ENCODE measurements around the gene PCYOX1L. TPM values are rescaled to one million over a fixed set of nuclear protein-coding genes. Genes with fewer than 3 reads are reported as not detected.

The PCYOX1L gene, protein sequence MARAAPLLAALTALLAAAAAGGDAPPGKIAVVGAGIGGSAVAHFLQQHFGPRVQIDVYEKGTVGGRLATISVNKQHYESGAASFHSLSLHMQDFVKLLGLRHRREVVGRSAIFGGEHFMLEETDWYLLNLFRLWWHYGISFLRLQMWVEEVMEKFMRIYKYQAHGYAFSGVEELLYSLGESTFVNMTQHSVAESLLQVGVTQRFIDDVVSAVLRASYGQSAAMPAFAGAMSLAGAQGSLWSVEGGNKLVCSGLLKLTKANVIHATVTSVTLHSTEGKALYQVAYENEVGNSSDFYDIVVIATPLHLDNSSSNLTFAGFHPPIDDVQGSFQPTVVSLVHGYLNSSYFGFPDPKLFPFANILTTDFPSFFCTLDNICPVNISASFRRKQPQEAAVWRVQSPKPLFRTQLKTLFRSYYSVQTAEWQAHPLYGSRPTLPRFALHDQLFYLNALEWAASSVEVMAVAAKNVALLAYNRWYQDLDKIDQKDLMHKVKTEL
- 1 to 10 TPM in 3 of 4 donors, under 1 TPM in 1; 0.75 to 5.4 (median 2.8) TPM for total RNA-seq

GRCh38 chr5:149357370-149358293, at the start of gene PCYOX1L:
PCYOX1L (plus strand) TSS chr5:149358046; CDS start chr5:149358069, 23 bp downstream.
- intact Hi-C loops (cut with DNase I; ENCODE audit: low total_unique reads), result no loop called here
- Histone ChIP-seq H3K9me3 (no peaks in the 10 kb centered on the region), H3K4me1 (peaks cover 8 to 18% (median 11%) of the 10 kb centered on the region in 4 donors), H3K27ac (peak within 1 kb of the TSS; percentile 59 to 83 (median 75)), H3K36me3 (peaks cover 0 to 8% (median 0%) of the 10 kb centered on the region in 4 donors), H3K27me3 (no peaks in the 10 kb centered on the region), H3K4me3 (peak within 1 kb of the TSS; percentile 49 to 72 (median 60))
- DNase-seq, result peak; percentile 96
- TF ChIP-seq POLR2AphosphoS5 (IDR thresholded peaks at IDR 0.05), result no peak
- TF ChIP-seq EP300 (IDR thresholded peaks at IDR 0.05; ENCODE audit: low read depth), result no peak
- in situ Hi-C loops (cut with MboI; ENCODE audit: low pct_ligation_motif_present in 1 of 4, low pct_unique_long_range_greater_than_20kb in 1 of 4, low sequenced_read_pairs in 3 of 4), result no loop called here
- 3 to 17% methylated on average over 3 to 48 of the region's 61 CpGs for WGBS, 2 donors (ENCODE audit: low coverage in 1 of 2)

DNA sequence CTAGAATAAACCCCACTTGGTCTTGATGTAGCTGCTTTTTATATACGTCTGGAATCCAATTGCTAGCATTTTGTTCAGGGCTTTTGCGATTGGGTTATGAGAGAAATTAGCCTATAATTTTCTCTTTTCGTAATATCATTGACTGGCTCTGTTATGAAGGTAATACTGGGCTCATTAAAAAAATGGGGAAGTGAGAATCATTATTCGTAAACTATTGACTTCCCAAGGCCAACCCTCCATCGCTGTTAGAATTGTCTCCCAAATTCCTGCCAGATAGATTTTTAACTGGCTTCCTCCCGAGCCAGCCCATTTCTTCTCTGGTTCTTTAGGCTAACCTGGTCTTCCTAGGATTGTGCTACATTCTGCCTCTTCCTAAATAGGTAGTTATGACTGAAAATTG, 48.5 kb upstream of the PCYOX1L start:
- no peak for TF ChIP-seq POLR2A (IDR thresholded peaks at IDR 0.05)
- no peak for TF ChIP-seq EP300 (IDR thresholded peaks at IDR 0.05; ENCODE audit: low read depth)
- in situ Hi-C loops (cut with MboI; ENCODE audit: low pct_ligation_motif_present in 1 of 4, low pct_unique_long_range_greater_than_20kb in 1 of 4, low sequenced_read_pairs in 3 of 4), result no loop called here
- intact Hi-C loops (cut with DNase I; ENCODE audit: low total_unique reads), result no loop called here
- 76 to 82% methylated on average over 5 to 6 of the region's 6 CpGs for WGBS, 2 donors (ENCODE audit: low coverage in 1 of 2)
- no peak overlapping the region for H3K4me3 ChIP-seq
- H3K36me3 ChIP-seq, result no peaks in the 10 kb centered on the region
- H3K4me1 ChIP-seq, result no peaks in the 10 kb centered on the region
- DNase-seq, result no peak
- no peaks in the 10 kb centered on the region for H3K27me3 ChIP-seq
- no peaks in the 10 kb centered on the region for H3K9me3 ChIP-seq
- H3K27ac ChIP-seq, result no peak overlapping the region

DNA sequence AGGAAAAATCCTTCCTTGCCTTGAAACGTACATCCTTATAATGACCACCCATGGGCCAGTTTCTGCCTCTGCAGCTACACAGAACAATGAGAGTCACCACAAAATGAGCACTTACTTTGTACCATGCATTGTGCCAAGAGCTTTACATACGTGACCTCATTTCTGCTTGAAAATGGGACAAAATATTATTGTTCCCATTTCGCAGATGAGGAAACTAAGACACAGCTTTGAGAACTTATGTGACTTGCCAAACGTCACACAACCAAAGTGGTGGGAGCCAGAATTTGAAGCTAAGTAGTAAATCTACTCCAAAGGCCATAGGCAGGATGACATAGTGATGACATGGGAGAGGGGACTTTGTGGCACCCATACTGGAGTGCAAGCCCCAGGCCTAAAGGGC, 47.4 kb upstream of the PCYOX1L start:
- Histone ChIP-seq H3K36me3 (no peaks in the 10 kb centered on the region), H3K27me3 (no peaks in the 10 kb centered on the region), H3K4me1 (no peaks in the 10 kb centered on the region), H3K4me3 (no peak overlapping the region), H3K9me3 (no peaks in the 10 kb centered on the region), H3K27ac (no peak overlapping the region)
- TF ChIP-seq EP300 (IDR thresholded peaks at IDR 0.05; ENCODE audit: low read depth) (no peak), POLR2AphosphoS5 (IDR thresholded peaks at IDR 0.05) (no peak), POLR2A (IDR thresholded peaks at IDR 0.05) (no peak)
- TF ChIP-seq, protein P1, sequence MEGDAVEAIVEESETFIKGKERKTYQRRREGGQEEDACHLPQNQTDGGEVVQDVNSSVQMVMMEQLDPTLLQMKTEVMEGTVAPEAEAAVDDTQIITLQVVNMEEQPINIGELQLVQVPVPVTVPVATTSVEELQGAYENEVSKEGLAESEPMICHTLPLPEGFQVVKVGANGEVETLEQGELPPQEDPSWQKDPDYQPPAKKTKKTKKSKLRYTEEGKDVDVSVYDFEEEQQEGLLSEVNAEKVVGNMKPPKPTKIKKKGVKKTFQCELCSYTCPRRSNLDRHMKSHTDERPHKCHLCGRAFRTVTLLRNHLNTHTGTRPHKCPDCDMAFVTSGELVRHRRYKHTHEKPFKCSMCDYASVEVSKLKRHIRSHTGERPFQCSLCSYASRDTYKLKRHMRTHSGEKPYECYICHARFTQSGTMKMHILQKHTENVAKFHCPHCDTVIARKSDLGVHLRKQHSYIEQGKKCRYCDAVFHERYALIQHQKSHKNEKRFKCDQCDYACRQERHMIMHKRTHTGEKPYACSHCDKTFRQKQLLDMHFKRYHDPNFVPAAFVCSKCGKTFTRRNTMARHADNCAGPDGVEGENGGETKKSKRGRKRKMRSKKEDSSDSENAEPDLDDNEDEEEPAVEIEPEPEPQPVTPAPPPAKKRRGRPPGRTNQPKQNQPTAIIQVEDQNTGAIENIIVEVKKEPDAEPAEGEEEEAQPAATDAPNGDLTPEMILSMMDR (IDR thresholded peaks at IDR 0.05), result no peak
- DNase-seq, result no peak
- 86 to 88% methylated on average over 4 of the region's 4 CpGs for WGBS, 2 donors (ENCODE audit: low coverage in 1 of 2)
- intact Hi-C loops (cut with DNase I; ENCODE audit: low total_unique reads) (no loop called here), in situ Hi-C loops (cut with MboI; ENCODE audit: low pct_ligation_motif_present in 1 of 4, low pct_unique_long_range_greater_than_20kb in 1 of 4, low sequenced_read_pairs in 3 of 4) (loop anchor here in 1 of 4 donors (10.0 kb wide), 2 partner anchors 64 to 114 kb away; partner anchors contain the start of gene IL17B)

DNA sequence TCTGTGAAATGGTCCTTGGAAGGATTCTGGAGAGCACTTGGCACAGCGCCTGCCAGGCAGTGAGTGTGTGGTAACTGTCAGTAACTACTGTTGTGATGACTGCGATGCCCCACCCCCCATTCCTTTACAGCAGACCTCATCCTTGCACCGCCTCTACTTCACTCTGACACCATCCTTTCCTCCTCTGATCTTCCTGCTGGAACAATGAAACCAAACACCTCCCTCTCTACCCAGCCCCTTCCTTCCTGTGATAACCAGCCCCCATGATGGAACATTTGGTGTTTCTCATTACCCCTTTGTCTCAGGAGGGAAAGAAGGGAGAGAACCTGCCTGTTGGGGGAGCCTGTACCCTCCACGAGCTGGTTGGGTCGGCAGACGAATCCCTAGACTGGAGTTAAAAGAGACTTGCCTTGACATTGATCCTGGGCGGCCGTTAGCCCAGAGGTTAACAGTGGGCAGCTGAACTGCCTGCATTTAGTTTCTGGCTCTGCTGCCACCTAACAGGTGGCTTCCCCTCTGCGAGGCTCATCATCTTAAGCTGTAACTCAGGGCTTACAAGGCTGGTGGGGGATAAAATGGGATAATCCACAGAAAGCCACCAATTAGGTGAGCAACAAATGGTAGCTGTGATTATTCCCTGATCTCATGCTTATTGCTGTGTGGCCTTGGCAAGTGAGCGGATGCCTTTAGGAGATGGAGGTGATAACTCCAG, 46.7 kb upstream of the PCYOX1L start:
- Histone ChIP-seq H3K4me3 (no peak overlapping the region), H3K27me3 (no peaks in the 10 kb centered on the region), H3K9me3 (no peaks in the 10 kb centered on the region), H3K27ac (no peak overlapping the region), H3K36me3 (no peaks in the 10 kb centered on the region), H3K4me1 (no peaks in the 10 kb centered on the region)
- DNase-seq, result no peak
- intact Hi-C loops (cut with DNase I; ENCODE audit: low total_unique reads) (no loop called here), in situ Hi-C loops (cut with MboI; ENCODE audit: low pct_ligation_motif_present in 1 of 4, low pct_unique_long_range_greater_than_20kb in 1 of 4, low sequenced_read_pairs in 3 of 4) (loop anchor here in 1 of 4 donors (10.0 kb wide), 2 partner anchors 64 to 114 kb away; partner anchors contain the start of gene IL17B)
- TF ChIP-seq EP300 (IDR thresholded peaks at IDR 0.05; ENCODE audit: low read depth) (no peak), POLR2AphosphoS5 (IDR thresholded peaks at IDR 0.05) (no peak), POLR2A (IDR thresholded peaks at IDR 0.05) (no peak)
- TF ChIP-seq, protein P1 (IDR thresholded peaks at IDR 0.05), result no peak
- WGBS, 2 donors (ENCODE audit: low coverage in 1 of 2), result 72 to 82% methylated on average over 5 to 10 of the region's 10 CpGs

All from transverse colon (tissue), 4 donors.